Stimulated activated naive CD8-positive, alpha-beta T cell treated with anti-CD3 and anti-CD28 coated beads, Interleukin-15, Interleukin-2, amounts not matched to agents 100 ng/mL and 50 ng/mL, for 24 hours (primary cell): ENCODE results near the gene MSMP.

ENCODE experiments used
- H3K27ac Mint-ChIP-seq: one replicate; pipeline ENCODE4 v1.8.0; 2021; ENCODE audit warnings: mild to moderate bottlenecking, mixed read lengths
- H3K27me3 Mint-ChIP-seq: one replicate; pipeline ENCODE4 v1.8.0; 2021; ENCODE audit warnings: mixed read lengths
- H3K36me3 Mint-ChIP-seq: one replicate; pipeline ENCODE4 v1.8.0; 2021; ENCODE audit warnings: low read depth, mixed read lengths
- H3K4me1 Mint-ChIP-seq: one replicate; pipeline ENCODE4 v1.8.0; 2021; ENCODE audit warnings: low read depth, mixed read lengths
- H3K4me3 Mint-ChIP-seq: one replicate; pipeline ENCODE4 v1.8.0; 2021; ENCODE audit warnings: mild to moderate bottlenecking, mixed read lengths
- H3K9me3 Mint-ChIP-seq: one replicate; pipeline ENCODE4 v1.8.0; 2021; ENCODE audit warnings: mixed read lengths

Gene MSMP

GRCh38 chr9:35710818-35711500 is 43.1 kb downstream of the MSMP start:
- Mint-ChIP-seq H3K27ac (no peak overlapping the region), H3K9me3 (no peaks in the 10 kb centered on the region), H3K27me3 (no peaks in the 10 kb centered on the region), H3K4me1 (no peaks in the 10 kb centered on the region), H3K36me3 (peaks cover 82% of the 10 kb centered on the region), H3K4me3 (no peak overlapping the region)

DNA sequence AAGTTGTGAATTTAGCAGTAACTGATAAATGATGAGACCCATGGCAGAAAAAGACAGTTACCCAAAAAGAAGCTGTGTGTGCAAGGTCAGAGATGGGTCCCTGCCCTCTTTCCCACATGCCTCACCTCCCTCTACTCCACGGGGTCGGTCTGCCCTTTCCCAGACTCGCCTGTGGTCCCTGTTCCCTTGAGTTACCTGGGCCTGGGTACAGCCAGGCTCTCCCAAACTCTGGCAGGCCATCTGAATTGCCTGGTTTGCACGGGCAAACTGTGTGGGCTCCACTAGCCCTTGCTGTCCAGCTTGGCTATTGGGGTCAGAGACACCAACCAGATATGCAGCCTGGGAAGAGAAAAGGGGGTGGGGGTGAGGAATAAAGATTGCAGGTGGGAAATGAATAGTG is 45.9 kb downstream of the MSMP start:
- Mint-ChIP-seq H3K4me1 (no peaks in the 10 kb centered on the region), H3K27me3 (no peaks in the 10 kb centered on the region), H3K27ac (no peak overlapping the region), H3K36me3 (peaks cover 74% of the 10 kb centered on the region), H3K4me3 (no peak overlapping the region), H3K9me3 (no peaks in the 10 kb centered on the region)

DNA sequence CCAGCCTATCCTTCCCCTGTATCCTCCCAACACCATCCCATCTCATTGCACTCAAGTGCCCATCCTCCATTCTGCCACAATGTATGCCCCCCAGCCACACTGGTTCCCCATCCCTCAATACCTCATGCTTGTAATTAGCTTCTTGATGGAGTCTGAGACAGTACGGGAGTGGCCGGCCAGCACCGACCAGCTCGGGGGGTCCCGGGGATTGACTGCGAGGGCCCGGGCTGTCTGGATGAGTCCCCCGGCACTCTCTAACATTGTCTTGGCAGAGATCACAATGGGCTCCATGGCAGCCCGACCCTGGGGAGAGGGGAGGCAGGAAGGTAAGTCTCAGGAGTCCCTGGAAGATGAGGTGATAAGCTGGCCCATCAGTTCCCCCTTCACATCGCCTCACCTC is 47.1 kb downstream of the MSMP start:
- H3K4me1 Mint-ChIP-seq, result no peaks in the 10 kb centered on the region
- H3K4me3 Mint-ChIP-seq, result no peak overlapping the region
- no peaks in the 10 kb centered on the region for H3K9me3 Mint-ChIP-seq
- H3K27me3 Mint-ChIP-seq, result no peaks in the 10 kb centered on the region
- peaks cover 73% of the 10 kb centered on the region for H3K36me3 Mint-ChIP-seq
- H3K27ac Mint-ChIP-seq, result no peak overlapping the region

- Mint-ChIP-seq H3K27ac (no peak overlapping the region), H3K36me3 (peaks cover 65% of the 10 kb centered on the region), H3K4me3 (no peak overlapping the region), H3K4me1 (no peaks in the 10 kb centered on the region), H3K9me3 (no peaks in the 10 kb centered on the region), H3K27me3 (no peaks in the 10 kb centered on the region)
Observed at GRCh38 chr9:35705836-35706430, 48.1 kb downstream of the MSMP start.

- no peaks in the 10 kb centered on the region for H3K9me3 Mint-ChIP-seq
Observed at GRCh38 chr9:35705372-35705771, 48.7 kb downstream of the MSMP start.

GRCh38 chr9:35703906-35704672 is 50.0 kb downstream of the MSMP start:
- Mint-ChIP-seq H3K9me3 (no peaks in the 10 kb centered on the region), H3K36me3 (peaks cover 53% of the 10 kb centered on the region), H3K27ac (no peak overlapping the region), H3K4me3 (no peak overlapping the region), H3K27me3 (no peaks in the 10 kb centered on the region), H3K4me1 (no peaks in the 10 kb centered on the region)

More at GRCh38 chr9:35705372-35705771, 48.7 kb downstream of the MSMP start:
- H3K27me3 Mint-ChIP-seq, result no peaks in the 10 kb centered on the region
- H3K4me1 Mint-ChIP-seq, result no peaks in the 10 kb centered on the region
- H3K36me3 Mint-ChIP-seq, result peaks cover 59% of the 10 kb centered on the region
- H3K27ac Mint-ChIP-seq, result no peak overlapping the region
- H3K4me3 Mint-ChIP-seq, result no peak overlapping the region
